Activated CD8-positive, alpha-beta memory T cell treated with anti-CD3 and anti-CD28 coated beads for 48 hours (primary cell): ENCODE measurements around the gene PEG3.
"Not testable (repeated sequence)": the region's sequence is repeated elsewhere in the genome, so short reads cannot be mapped to it uniquely, and the experiment has no call there.

Experiments used
- DNase-seq, 3 experiments: peaks; one replicate each; pipeline ENCODE4 v3.0.0-alpha.2; 2020; ENCODE audit warnings: low read depth in 2 of 3, low spot score in 2 of 3

PEG3 gene

DNA sequence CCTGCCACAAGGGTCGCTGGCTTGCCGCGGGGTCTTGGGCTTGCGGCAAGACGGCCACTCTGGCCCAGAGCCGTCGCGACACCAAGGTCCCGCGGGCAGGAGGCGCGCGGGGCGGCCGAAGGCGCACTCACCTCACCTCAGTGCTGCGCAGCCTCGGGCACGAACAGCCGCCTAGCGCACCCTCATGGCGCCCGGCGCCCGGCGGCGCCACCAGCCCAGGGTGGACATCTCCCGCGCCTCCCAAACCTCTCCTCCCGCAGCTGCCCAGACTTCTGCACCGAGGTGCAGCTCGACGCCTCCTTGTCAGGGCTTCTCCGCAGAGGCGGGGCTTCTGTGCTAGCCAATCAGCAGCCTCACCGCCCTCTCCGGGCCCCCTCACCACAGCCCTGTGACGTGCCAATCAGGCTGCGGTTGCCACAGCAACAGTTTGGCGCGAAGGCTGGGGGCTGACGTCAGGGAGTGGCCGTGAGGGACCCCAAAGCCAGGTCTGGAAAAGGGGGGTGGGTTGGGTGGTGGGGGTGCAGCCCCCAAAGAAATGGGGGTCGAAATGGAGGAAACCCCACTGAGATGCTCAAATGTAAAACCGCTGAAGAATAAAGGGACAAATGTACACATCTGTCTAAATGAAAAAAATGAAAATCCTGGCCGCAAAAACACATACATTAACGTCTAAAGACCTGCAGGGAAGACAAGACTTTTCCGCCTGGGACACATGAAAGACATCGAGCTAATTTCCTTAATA, at the start of gene PEG3, which contains the start of gene ZIM2:
TSS of gene PEG3 (minus strand) at position 276 of the 742 bp plus-strand sequence. CDS start 16,071 bp downstream, outside the sequence.
TSS of gene ZIM2 (minus strand) at position 276 of the 742 bp plus-strand sequence. CDS start 16,449 bp downstream, outside the sequence.
- DNase-seq: no peak

DNA sequence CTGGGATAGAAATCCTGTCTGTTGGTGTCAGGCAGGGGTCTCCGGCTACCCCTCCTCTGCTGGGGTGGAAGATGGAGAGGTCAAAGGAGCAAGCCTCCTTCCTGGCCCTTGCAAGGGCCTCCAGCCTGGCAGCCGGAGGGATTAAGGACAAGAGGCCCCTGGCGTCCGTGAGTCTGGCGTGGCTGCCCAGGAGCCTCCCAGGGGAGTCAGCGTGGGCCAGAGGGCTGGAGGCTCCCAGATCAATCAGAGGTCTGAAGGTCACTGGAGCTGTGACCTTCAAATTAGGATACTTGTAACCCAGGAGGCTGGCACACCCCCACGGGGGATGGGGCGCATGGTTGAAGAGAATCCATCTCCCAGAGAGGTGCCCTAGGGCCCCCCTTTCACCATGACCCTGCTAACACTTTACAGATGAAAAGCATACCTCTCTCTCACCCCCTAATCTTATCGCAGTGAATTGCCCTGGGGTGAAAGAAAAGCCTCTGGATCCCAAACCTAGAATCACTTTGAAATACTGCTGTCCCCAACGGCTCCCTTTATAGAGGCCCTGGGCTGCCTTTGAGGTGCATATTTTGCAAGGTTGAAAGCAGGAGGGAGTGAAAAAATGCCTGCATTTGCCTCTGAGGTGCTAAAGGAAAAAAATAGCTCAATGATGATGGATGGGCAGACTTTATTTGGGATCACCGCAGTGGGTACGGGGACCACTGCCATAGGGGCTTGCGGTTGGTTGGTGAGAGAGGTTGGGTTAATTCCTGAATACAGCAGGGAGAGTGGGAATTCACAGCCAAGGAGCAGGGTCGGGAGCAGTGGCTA, 44.9 kb upstream of the PEG3 start:
- DNase-seq: no peak

DNA sequence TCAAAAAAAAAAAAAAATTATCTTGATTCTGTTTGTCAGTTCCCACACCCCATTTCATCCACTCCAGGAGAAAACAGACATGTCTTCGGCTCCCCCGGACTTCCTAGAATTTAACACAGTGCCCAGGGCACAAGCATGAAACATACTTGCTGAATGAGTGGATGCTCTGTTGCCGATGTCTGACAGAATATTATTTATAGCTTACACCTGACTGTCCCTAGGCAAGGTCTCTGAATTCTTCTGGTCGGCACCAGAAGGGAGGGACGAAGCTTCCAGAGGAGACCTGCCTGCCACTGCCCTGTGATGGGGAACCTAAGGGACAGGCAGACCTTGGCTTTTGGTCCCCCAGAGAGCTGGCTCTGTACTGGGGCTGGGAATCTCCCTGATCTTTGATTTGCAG, 43.9 kb upstream of the PEG3 start:
- DNase-seq: no peak

DNA sequence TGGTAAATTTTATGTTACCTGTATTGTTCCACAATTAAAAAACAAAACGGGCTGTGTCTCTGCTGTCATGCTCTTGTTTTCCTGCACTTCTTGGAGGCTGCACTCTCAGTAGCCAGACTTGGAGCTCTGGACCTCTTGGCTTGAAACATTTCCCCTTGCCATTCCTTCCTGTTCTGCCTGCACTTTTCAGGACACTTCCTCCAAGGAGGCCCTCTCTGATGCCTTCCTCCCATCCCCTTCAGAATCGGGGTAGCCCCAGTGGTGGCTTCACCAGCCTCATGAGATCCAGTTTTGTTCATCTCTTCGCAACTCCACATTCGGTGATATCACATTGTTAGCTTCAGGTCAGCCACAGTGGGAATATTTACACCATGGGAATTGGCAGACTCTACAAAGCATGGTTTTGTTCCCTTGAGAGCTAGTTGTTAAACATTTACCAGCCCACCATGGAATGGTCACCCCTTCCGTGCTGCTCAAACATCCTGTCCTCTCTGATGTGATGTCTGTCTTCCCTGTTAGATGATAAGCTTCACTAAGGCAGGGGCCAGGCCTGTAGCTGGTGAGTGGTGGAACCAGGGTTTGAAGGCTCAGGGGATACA, 40.2 kb upstream of the PEG3 start:
- no peak for DNase-seq

DNA sequence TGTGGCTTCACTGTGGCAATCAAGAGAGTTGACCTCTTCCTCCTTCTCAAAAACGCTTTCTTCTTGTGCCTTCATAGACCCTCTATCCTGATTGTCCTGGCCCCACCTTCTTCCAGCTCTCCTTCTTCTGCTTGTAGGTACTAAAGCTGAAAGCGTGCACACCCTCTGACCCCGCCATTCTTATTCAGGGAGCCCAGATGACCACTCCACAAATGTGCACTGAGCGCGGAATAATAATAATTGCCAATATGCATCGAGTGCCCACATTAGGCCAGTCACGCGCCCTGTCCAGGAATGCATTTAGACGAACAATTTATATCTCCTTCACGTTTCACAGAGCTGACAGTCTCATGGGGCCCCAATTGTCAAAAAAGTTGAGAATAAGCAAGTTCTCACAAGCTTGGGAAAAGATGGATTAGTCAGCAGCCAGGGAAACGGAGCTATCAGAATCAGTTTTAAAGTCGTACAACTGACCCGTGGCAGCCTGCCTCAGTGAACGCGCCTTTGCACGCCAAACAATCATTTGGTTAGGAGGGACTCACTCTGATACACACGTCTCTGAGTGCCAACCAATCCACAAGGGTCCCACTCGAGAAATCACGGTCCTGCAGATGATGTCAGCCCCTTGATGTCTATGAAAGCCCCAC, 36.7 kb upstream of the PEG3 start:
- DNase-seq: no peak

DNA sequence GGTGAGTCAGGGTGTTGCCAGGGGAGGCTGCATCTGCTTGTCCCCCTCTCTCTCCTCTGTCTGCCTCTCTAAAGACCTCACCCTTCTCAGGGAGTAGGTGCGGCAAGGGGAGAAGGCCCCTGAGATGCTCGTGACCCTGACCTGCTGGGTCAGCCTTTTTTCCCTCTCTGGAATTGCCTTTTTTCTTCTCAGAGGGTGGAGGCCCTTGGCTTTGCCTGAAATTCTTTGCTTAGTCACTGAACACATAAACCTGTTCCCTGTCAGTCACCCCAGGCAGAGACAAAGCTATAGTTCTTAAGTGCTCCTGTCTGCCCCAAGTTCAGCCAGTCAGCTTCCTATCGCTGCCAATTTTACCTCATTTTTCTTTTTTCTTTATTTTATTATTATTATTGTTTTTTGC, 35.2 kb upstream of the PEG3 start:
- DNase-seq: no peak

DNA sequence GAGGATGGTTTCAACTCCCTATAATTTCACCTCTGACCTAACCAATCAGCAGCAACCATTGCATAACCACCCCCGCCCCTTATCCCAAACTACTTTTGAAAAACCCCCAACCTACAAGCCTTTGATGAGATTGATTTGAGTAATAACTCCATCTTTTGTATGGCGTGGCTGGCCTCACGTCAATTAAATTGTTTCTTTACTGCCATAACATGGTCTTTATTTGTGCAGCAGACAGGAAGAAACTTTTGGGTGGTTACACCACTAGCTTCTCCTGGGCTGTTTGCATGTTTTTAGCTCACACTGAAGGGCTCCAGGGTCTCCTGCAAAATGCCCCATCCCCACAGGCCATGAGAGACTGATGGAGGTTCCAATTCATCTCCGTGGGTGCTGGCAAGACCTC, 34.0 kb upstream of the PEG3 start:
- DNase-seq: no peak

DNA sequence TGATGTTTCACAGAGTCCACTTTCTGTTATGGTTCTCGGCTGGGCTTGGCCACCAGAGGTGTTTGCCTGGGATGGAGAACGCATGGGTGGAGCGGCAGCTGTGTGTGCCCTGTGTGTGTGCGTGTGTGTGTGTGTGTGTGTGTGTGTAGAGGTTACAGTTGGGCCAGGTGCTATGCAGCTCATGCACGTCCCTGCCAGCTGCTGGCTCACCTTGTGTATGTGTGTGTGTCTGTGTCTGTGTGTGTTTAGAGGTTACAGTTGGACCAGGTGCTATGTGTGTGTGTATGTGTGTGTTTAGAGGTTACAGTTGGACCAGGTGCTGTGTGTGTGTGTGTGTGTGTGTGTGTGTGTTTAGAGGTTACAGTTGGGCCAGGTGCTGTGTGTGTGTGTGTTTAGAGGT, 33.0 kb upstream of the PEG3 start:
- DNase-seq: no peak

DNA sequence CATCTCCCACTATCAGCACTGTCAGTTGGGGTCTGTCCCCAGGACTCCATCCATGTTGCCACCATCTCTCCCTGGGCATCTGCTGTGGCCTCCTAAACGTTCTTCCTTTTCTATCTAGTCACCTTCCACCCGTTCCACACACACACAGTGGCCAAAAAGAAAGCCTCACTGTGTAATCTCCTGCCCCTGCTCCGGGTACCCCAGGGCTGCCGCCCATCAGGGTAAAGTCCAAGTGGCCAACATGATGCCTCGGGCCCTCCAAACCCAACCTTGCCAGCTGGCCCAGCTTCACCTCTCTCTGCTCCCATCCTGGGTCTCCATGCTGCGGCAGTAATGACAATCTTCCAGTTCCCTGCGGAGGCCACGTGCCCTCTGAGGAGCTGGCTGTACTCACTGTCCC, 29.4 kb upstream of the PEG3 start:
- DNase-seq: no peak

DNA sequence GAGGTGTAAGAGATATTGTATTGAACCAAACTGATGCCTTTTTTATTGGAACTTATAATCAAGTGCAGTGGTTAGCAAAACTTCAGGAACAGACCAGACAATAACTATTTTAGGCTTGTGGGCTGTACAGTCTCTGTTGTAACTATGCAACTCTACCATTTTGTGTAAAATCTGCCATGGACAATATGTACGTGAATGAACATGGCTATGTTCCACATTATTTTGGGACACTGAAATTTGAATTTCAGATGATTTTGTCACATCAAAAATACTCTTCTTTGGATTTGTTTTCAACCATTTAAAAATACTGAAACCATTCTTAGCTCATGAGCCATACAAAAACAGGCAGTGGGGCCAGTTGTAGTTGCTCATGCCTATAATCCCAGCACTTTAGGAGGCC, 27.9 kb upstream of the PEG3 start:
- no peak for DNase-seq

DNA sequence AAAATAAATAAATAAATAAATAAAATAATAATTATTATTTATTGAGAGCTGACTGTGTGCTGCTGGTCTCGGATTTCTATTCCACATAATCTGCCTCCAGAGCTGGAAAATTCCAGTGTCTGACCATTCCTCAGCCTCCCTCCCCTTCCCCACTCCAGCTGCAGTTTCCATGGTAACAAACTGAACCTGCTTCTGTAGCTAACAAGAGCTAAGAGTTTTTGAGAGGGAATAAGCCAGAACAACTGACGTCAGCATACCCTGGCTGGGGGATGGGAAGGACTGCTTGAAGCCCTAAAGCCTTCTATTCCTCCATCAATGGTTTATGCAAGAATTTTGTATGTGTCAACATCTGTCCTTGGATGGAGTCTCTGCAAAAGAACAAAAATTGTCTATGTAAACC, 26.0 kb upstream of the PEG3 start:
- no peak for DNase-seq

DNA sequence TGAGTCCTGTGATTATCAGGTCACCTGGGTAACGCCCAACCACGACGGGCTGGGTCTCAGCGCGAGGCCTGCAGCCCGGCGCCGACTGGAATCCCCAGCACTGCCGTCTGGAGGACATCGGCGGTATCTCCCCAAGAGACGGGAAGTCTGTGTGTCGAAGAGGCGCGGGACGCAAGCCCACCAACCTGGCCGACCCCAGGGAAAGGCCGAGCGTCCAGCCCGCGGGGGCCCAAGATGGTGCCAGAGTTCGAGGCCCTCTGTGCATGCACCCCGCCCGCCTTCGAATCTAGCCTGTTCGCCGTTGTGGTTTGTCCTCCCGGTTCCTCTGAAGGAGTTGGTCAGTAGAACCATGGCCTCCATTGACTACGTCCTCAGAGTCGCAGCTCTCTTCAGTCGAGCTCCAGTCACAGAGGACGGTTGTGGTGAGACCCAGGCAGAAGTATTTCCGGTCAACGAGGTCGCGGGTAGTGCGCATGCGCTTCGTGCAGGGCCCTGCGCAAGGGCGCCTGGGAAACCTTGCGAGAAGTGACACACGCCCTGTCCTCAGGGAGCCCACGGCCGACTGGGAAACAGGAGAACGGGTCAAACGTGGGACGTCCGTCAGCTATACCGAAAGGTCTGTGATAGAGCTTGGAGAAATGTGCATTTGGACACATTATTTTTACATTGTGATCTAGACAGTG, 24.1 kb upstream of the PEG3 start:
- DNase-seq: no peak

DNA sequence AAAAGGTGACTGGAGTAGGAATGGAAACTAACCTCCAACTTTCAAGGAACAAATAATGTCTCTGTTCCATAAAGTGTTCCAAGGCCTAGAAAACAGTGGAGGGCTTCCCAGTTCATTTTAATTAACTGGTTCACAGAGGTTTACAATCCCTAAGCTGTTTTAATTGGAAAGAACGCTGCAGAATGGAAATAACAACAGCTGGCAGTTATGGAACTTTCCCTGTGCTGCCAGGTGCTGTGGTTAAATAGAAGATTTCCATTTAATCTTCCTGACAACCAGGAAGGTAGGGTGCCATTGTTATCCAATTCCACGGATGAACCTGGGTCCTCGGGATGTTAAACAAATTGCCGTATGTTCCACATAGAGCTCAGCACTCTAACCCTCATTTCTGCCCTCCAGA, 22.2 kb upstream of the PEG3 start:
- DNase-seq: no peak

DNA sequence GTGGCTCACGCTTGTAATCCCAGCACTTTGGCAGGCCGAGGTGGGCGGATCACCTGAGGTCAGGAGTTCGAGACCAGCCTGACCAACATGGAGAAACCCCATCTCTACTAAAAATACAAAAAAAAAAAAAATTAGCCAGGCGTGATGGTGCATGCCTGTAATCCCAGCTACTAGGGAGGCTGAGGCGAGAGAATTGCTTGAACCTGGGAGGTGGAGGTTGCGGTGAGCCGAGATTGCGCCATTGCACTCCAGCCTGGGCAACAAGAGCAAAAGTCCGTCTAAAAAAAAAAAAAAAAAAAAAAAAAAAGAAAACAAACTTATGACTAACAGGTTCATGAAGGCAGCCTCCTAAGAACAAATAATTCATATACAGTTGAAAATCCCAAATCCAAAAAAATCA, 19.9 kb upstream of the PEG3 start:
- DNase-seq: not testable (repeated sequence)

DNA sequence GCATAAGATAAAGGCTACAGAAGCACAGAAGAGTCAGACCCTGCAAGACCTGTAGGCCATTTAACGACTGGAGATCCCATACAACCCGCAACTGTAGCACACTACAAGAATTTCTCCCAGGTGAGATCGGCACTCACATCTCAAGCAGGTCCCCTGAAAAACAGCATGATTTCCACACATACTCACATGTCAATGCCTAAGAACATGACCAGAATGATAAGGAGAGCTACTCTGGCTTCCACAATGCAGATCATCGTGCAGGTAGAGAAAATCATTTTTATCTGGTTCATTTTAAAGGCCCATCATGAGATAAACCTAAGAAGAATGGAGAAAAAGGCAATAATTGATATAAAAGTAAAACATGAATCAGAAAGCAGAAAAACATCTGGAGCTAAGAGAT, 17.5 kb upstream of the PEG3 start:
- DNase-seq: no peak

DNA sequence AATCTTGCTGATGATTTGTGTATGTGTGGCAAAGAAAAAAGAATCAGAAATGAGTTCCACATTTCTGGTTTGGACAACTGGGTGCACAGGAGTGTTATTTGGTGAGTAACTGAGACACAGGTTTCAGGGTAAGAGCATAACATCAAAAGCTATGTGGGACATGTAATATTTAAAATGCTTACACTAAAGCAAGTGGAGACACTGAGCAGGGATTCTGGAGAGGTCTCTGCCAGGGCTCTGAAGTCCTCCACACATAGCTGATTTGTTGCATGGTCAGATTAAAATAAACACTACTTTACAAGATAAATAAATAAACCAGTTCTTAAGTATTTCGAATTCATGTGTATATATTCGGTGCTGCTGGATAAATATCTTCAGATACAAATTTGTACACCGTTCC, 16.3 kb upstream of the PEG3 start:
- DNase-seq: no peak

DNA sequence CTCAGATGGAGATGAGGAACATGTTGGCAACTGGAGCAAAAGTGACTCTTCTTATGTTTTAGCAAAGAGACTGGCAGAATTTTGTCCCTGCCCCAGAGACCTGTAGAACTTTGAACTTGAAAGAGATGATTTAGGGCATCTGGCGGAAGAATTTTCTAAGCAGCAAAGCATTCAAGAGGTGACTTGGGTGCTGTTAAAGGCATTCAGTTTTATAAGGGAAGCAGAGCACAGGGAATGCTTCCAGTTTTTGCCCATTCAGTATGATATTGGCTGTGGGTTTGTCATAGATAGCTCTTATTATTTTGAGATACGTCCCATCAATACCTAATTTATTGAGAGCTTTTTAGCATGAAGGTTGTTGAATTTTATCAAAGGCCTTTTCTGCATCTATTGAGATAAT, 11.8 kb upstream of the PEG3 start:
- not testable (repeated sequence) for DNase-seq

DNA sequence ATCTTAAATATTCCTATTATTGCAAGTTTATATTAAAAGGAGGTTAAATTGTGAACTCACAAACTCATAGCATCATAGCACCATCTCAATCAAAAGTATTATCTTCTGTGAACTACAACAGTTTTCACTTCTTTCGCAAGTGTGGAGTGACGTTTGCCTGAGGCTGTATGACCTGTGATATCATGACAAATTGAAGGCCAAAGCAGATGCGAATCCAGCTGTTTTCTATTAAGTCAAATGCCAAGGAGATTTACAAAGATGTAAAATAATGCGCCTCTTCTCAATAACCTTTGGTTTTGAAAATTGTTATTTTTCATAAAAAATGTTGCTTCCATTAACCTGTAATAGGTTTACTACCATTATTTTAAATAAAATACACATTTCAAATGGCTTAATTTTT, 7.6 kb upstream of the PEG3 start:
- DNase-seq: no peak

DNA sequence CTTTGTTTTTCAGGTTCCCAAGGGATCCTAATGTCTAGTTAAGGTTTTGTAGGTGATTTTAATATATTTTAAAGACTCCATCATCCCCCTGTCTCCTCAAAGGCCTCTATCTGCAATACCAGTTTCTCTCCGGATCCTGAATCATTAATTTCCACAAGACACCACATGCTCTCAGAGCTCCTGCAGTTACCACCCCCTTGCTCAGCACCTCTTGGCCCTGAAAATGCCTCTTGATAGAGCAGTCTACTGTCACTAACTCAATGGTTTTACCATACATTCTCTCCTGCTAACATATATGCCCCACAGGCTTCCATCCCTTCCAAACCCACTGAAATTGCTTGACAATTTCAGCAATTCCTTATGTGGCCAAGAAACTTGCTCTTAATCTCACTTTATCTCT, 1.9 kb upstream of the PEG3 start:
- DNase-seq: no peak

DNA sequence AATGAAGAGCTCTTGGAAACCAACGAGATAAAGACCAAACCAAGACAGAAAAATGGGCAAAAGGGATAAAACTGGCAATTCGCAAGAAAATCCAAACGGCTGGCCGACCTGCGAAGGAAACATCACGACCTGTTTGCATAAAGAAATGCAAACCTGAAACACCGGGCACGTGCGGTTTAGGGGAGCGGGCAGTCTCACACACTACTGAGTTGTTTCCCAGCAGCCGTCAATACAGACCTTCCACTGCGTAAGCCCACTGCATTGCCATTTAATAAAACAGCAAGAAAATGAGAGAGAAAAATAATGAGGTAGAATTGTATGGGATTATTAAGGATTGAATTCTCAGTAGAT, 642 bp upstream of the PEG3 start:
- no peak for DNase-seq
